GM18526 (cell line): ENCODE data around the gene NIN.

Source experiments
- POLR2A ChIP-seq: IDR thresholded peaks from 3 replicates; pipeline ENCODE4 v1.6.1; 2011; ENCODE audit not compliant: insufficient read length; ENCODE audit errors: extremely low read depth

Gene NIN

DNA sequence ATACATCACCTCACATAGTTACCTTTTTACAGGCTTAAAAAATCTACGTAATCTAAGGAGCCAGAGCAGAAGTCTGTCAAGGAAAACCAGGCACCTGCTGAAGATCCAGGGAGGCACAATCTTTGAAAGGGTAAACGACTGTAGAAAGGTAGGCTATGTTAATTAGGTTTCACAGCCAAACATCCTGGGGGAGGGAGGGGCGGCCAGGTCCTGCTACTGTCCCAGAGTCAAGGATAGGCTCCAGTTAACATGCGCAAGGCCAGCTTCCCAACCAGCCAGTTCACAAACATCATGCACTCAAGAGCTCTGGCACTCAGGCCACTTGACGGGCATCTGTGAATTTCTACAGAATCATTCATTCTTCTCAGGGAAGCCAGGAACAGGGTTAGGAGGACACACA, 22.9 kb downstream of the NIN start:
- no peak for TF ChIP-seq POLR2A

DNA sequence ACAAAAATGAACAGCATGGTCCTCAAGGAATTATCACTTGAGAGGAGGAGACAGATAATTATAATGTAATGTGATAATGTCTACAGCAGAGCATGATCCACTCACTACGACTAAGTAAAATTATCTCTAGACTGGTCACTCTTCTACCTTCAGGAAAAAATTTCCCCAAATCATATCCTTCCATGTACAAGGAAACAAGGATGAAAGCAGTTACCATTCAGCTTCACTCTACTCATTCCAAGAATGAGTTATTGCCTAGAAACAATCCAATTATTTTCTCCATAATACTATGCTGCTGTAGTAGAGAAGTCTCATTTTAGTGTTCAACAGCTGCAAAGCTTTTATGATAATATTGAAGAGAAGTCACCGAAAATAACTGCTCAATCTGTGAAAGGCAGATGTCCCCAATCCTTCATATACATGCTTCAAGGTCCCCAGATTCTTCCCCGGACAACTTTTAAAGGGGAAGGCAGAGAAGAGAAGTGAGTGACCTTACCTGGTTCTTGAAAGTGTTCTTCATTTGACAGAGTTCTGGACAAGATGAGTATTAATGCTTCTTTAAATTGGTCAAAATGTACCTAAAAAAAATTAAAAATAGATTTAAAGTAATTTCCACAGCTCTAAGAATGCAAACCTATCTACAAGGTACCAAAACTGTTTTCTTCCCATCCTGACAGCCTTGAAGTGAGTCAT, 24.6 kb downstream of the NIN start:
- TF ChIP-seq POLR2A, result no peak

DNA sequence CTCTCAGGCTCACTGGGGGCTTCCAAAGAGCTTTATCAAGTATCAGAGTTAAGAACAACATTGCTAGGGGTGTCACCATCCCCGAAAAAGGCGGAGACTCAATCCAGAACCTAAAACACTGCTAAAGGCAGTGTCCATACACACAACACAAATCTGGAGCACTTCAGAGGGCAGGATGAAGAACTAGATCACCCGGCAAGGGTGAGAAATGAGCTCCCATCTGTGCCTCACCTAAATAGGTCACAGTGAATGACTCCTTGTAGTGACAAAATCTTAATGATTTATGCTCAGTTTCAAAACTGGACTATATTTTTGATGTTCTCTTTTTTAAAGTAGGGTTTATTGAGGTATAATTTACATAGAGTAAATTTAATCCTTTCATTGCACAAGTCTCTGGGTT, 25.6 kb downstream of the NIN start:
- TF ChIP-seq POLR2A, result no peak

DNA sequence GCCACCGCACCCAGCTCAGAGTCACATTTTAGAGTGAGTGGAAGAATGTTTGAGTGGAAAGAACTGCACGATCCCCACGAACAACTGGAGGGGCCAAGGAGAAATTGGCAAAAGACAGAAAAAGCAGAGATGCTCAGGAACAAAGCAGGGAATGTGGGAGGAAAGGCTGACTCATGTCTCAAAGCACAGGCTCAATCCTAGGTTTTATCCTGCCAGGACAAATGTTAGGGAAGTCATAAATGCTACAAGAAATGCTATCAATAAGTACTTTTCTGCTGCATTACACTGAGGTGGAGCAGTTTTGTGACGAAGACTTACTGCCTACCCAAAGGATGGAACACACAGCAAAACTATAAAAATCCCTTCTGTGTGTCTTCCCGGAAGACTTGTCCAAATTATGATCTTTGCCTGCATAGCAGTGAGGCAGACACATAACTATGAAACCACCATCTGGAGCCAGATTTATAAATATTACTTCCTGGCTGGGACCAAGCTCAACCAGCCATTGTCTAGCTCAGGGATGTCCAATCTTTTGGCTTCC, 26.7 kb downstream of the NIN start:
- TF ChIP-seq POLR2A, result no peak

DNA sequence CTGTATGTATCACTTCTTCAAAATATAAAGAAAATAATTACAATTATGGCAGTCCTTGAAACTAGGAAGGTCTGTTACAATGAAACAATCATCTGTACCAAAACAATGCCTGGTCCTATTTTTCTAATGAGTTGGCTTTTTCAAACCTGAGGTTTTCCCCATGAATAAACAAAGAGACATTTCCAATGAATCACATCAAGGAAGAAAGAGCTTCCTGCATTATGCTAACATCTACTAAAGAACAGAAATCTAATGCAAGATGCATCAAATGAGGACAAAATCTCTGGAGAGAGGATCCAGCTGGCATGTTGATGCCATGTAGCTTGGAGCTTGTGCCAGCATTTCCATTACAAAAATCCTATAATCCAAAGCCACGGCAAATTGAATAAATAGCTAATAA, 29.3 kb downstream of the NIN start:
- no peak for TF ChIP-seq POLR2A

DNA sequence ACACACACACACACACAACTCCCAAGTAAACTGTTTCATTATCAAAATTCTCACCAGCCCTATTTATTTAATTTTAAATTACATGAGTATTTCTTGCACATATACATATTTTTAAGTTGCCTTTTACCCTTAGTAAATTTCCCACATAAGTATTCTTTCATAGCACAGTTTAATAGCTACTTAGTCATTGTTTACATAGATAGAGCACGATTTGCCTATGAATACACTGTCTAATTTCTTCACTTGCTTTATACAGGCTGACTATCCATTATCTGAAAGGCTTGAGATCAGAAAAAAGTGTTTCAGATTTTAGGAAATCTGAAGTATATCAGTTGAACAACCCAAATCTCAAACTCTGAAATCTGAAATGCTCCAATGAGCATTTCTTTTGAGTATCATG, 30.9 kb downstream of the NIN start:
- TF ChIP-seq POLR2A, result no peak

DNA sequence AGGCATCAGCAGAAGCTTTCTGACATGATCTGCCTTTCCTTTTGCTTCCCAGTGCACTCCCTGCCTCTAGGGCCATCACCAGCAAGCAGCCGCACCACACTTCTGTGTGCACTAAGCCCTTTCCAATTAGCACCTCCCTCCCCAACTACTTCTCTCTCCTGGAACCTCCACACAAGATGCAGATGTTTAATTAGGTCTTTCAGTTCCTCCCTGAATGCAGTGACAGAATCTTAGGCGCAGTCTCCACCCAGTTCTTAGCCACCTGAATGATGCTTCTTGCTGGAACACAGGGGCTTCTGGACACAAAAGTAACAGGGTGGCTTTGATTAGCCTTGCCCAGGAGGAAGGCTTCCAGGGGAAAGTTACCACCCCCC, 32.9 kb downstream of the NIN start:
- TF ChIP-seq POLR2A, result no peak

DNA sequence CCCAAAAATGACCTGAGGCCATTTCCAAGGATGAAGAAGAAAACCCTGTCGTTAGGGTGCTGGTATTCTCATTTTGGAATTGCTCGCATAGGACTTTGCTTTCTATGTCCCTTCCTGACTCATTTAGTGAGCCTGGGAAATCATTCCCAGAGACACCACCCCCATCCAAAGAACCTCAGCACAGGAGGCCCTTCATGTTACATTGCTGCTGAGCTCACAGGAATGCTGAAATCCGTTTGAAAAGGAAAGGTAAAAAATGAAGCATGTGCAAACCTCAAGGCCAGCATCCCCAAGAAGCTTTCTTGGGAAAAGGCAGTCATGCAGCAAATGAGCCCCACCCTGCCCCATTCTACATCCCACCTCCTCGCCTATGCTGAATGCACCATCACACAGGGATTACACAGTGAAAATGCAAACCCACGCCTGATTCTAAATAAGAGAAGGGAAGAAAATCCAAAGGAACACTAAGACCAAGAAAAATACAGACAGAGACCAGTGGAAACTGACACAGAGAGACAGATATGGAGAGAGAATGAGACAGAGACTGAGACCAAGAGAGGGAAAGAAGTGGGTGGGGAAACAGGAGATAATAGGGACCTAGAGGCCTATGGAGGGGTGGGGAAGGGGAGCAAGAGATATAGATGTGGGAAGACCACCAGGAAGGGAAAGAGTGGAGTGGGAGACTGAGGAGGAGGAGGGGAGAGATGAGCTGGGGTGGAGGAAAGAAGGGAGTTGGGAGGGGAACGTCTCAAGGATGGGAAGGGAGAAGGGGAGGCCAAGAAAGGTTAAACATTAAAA, 33.5 kb downstream of the NIN start:
- no peak for TF ChIP-seq POLR2A

DNA sequence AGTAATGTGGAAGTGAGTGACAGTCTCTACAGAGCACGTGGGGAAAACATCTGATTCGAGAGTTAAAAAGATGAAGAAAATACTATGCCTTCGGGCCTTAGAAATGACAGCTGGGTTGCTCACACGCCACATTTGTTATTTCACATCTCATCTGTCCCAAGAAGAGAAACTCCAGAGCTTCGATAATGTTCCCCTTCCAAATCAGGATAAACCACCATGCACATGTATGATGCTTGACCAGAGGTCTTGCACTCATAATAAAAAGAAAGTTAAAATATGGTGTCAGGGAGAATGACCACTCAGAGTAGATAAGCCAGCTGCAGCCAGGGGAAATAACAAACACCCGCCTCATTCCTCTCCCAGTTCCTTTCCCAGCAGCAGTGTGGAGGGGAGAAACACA, 34.6 kb downstream of the NIN start:
- TF ChIP-seq POLR2A, result no peak

DNA sequence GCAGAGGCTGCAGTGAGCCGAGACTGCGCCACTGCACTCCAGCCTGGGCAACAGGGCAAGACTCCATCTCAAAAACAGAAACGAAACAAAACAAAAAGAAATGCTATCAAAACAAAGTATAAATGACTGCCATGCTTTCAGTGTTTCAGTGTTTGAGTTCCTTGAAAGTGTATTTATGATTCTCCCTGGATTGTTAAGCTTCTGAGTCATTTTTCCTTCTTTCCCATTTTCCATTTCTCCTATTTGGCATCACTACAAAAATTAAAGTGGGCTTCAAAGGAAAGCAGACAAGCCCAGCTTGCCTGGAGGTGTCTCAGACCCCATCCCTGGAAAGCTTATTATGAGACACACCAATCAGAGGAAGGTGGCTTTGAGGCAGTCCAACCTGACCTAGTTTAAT, 35.1 kb downstream of the NIN start:
- TF ChIP-seq POLR2A, result no peak

DNA sequence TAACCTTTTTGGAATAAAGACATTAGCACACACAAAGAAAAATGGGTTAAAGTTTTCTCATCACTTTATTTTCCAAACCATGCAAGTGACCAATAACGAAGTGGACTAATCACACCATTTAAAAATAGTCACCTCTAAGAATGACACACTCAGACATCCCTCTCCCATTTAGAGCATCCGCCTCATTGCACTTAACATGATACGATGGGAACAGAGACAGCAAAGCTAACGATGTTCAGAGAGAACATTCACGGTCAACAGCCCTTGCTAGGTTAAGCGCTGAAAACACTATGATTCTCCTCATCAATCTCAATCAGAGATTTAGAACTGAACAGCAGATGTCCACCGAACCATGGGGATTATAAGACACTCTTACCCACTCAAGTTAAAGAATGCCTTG, 35.8 kb downstream of the NIN start:
- no peak for TF ChIP-seq POLR2A

DNA sequence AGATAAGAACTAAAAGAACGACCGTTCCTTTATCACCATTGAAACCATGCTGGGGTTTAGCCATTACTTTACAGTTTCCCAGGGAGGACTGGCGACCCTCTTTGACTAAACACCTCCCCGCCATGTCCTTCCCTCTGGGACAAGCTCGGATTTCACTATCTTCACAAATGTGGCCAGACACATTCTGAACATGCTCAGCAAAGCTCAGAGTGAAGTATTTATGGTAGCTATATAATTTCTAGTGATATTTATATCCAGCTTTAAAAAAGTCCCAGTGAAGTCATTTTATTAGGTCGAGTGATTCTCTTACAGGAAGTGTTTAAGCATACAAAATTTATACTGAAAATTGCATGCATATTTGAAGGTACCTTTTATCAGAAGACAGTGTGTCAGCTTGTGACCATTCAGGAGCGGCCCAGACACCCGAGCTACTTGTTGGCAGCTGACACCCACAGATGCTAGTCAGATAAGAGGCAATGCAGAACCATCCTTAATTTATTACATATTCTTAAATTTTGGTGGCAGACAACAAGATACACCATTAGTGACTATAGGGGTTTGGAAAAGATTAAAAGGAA, 36.8 kb downstream of the NIN start:
- TF ChIP-seq POLR2A, result no peak

DNA sequence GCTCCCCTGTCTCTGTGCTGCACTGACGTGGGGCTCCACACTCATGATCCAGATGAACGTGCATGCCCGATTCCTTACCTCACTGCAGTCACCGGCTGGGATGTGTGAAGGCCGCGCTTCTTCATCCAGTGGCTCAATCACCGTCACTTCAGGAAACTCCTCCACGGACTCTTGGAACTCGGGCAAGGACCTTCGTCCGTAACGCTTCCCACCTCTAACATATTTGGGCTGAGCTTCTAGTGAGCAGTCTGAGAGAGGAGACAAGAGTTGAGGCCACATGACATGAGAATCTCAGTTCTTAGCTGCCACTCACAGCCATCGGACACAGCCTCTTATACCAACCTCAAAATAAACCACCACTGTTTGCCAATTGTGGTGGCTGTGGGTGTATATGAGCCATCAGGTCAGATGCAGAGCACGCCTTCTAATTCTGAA, 38.3 kb downstream of the NIN start:
- no peak for TF ChIP-seq POLR2A

DNA sequence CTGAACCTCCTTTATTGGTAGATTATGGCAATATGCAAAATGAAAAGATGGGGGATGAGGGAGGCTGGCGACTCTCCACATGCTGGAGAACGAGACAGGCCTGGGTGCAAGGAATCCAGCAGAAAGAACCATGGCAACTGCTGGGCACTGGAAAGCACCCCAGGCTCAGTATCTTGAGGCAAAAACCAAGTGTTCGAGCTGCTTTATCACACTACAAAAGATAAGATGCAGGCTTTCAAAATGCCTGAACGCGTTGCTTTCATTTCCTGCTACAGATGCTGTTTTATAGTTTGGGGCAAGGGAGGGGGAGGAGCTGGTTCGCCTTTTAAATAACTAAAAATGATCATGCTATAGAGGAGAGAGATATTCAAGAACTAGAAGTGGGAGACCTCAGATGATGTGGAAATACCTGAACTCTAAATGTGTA, 38.9 kb downstream of the NIN start:
- TF ChIP-seq POLR2A, result no peak

DNA sequence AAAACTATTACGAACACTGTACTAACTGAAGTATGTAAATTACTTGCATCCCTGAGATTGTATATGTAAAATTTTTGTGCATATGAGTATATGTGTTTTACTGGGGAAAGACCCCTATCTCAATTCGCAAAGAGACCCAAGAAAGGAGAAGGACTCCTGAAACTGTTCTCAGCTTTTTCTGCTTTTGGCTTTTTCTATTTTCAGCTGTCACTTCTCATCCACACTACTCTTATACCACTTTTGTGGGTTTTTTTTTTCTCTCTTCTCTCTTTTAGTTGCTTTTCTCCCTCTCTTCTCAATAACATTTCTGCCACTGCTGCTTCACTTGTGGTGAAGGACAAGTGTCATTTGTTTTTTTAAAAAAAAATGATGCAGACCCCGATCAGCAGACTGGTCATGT, 39.8 kb downstream of the NIN start:
- TF ChIP-seq POLR2A, result no peak

DNA sequence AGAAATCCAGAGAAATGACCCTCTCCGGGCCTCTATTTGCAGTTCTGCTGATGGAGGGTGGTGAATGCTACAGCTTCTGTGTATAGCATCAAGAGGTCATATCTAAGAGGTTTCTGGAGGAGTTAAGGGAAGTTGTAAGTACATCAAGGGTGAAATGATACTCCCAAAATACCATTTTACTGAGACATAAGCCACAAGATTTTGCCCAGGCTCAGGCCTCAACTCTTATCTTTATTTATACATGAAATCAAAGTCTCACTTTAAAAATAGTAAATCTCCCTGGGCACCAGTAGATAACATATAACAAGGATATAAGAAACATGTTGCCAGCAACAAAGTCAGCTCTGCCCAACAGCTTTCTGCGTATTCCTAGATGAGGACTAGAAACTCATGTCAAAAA, 40.4 kb downstream of the NIN start:
- TF ChIP-seq POLR2A, result no peak

DNA sequence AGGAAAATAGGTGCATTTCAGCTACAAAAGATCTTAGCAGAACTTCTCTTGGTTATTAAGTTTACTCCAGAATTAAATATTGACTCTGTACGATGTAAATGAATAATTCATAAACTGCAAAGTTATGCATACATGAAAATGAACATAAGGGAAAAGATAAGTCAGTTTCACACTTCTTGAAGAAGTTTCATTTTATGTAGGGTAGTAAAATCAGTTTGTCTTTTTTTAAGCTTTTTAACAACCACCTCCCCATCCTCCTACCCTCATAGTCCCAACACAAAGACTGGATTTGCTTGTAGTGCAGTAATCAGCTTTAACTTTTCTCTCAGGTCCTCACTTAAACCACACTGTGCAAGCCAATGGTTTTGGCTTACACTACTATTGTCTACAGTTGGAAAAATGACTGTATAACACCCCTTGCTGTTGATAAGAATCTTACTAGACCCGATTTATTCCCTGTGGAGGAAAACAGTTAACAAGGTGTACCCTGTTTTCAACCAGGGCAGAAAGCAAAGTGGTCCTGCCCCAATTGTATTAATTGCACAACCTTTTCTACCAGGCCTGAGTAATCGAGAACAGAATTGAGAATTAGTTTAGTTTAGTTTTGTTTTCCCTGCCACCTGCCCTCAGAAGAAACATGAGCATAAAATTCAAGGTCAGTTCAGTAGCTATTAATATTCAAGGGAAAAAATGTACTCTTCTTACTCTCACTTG, 44.1 kb downstream of the NIN start:
- TF ChIP-seq POLR2A, result no peak
